ENCODE data around the gene FARS2. TPM values are rescaled to one million over a fixed set of nuclear protein-coding genes. Genes with fewer than 3 reads are reported as not detected.

Gene FARS2
- total RNA-seq, 2 experiments from 2014 or later: 13.8 to 14.3 TPM

- Histone ChIP-seq H3K79me2 (ENCODE audit: insufficient read depth, low read depth, low read length) (peaks cover 27% of the 10 kb centered on the region), H2AFZ (ENCODE audit: low read length) (no peak overlapping the region), H4K20me1 (ENCODE audit: insufficient read depth, low read length) (no peaks in the 10 kb centered on the region), H3K4me1 (ENCODE audit: insufficient read depth, low read length, poor library complexity, severe bottlenecking) (peaks cover 11% of the 10 kb centered on the region), H3K4me2 (ENCODE audit: low read length) (no peak overlapping the region), H3K4me3 (ENCODE audit: low read depth, low read length, poor library complexity, severe bottlenecking) (no peak overlapping the region), H3K36me3 (ENCODE audit: insufficient read depth, low read length) (peaks cover 48% of the 10 kb centered on the region), H3K9me2 (ENCODE audit: insufficient read depth, low read length) (no peaks in the 10 kb centered on the region), H3K27ac (ENCODE audit: low read depth, low read length, poor library complexity, severe bottlenecking) (no peak overlapping the region), H3K9me3 (ENCODE audit: low read length) (no peaks in the 10 kb centered on the region)
- intact Hi-C loops (cut with micrococcal nuclease; ENCODE audit: unreplicated experiment): no loop called here
- BruUV-seq (replicated peaks): no TSS peak
- TF ChIP-seq CTCF (conservative IDR thresholded peaks at IDR 0.05; ENCODE audit: low read length) (no peak), EZH2phosphoT487 (IDR thresholded peaks at IDR 0.05; ENCODE audit: borderline replicate concordance, low read depth, low read length) (no peak)
- DNase-seq (ENCODE audit: low spot score): no peak
- CTCF ChIA-PET (ENCODE audit: unreplicated experiment): no interaction called here
- POLR2A ChIA-PET: interaction anchor here (1.0 to 1.7 kb wide), 2 partner anchors 9 to 41 kb away, joined by 3 to 4 read pairs; no protein-coding TSS in a partner anchor
Observed at GRCh38 chr6:5256952-5257351, 4.4 kb upstream of the FARS2 start.

- Histone ChIP-seq H3K9me3 (ENCODE audit: low read length) (no peaks in the 10 kb centered on the region), H3K27ac (ENCODE audit: low read depth, low read length, poor library complexity, severe bottlenecking) (no peak overlapping the region), H3K79me2 (ENCODE audit: insufficient read depth, low read depth, low read length) (peaks cover 32% of the 10 kb centered on the region), H3K4me3 (ENCODE audit: low read depth, low read length, poor library complexity, severe bottlenecking) (no peak overlapping the region), H3K9me2 (ENCODE audit: insufficient read depth, low read length) (no peaks in the 10 kb centered on the region), H2AFZ (ENCODE audit: low read length) (no peak overlapping the region), H3K4me1 (ENCODE audit: insufficient read depth, low read length, poor library complexity, severe bottlenecking) (peaks cover 14% of the 10 kb centered on the region), H3K4me2 (ENCODE audit: low read length) (no peak overlapping the region), H3K36me3 (ENCODE audit: insufficient read depth, low read length) (peaks cover 43% of the 10 kb centered on the region), H4K20me1 (ENCODE audit: insufficient read depth, low read length) (no peaks in the 10 kb centered on the region)
- DNase-seq (ENCODE audit: low spot score): no peak
- no TSS peak for BruUV-seq (replicated peaks)
- TF ChIP-seq EZH2phosphoT487 (IDR thresholded peaks at IDR 0.05; ENCODE audit: borderline replicate concordance, low read depth, low read length): no peak
- no peak for TF ChIP-seq CTCF (conservative IDR thresholded peaks at IDR 0.05; ENCODE audit: low read length)
- intact Hi-C loops (cut with micrococcal nuclease; ENCODE audit: unreplicated experiment): no loop called here
- ChIA-PET POLR2A (interaction anchor here (1.7 kb wide), 1 partner anchor 9 kb away, joined by 4 read pairs; no protein-coding TSS in a partner anchor), CTCF (ENCODE audit: unreplicated experiment) (no interaction called here)
Observed at GRCh38 chr6:5257400-5257799, 3.9 kb upstream of the FARS2 start.

GRCh38 chr6:5259428-5259827 is 1.9 kb upstream of the FARS2 start:
- ChIA-PET CTCF (ENCODE audit: unreplicated experiment) (interaction anchor here (0.6 kb wide), 1 partner anchor 85 kb away, joined by 3 read pairs; no protein-coding TSS in a partner anchor), POLR2A (no interaction called here)
- Histone ChIP-seq H3K4me3 (ENCODE audit: low read depth, low read length, poor library complexity, severe bottlenecking) (peak overlapping the region; percentile 98), H2AFZ (ENCODE audit: low read length) (no peak overlapping the region), H3K4me1 (ENCODE audit: insufficient read depth, low read length, poor library complexity, severe bottlenecking) (peaks cover 18% of the 10 kb centered on the region), H3K4me2 (ENCODE audit: low read length) (peak overlapping the region; percentile 92), H3K27ac (ENCODE audit: low read depth, low read length, poor library complexity, severe bottlenecking) (no peak overlapping the region), H3K79me2 (ENCODE audit: insufficient read depth, low read depth, low read length) (peaks cover 45% of the 10 kb centered on the region), H4K20me1 (ENCODE audit: insufficient read depth, low read length) (no peaks in the 10 kb centered on the region), H3K36me3 (ENCODE audit: insufficient read depth, low read length) (peaks cover 23% of the 10 kb centered on the region), H3K9me3 (ENCODE audit: low read length) (no peaks in the 10 kb centered on the region), H3K9me2 (ENCODE audit: insufficient read depth, low read length) (no peaks in the 10 kb centered on the region)
- no peak for TF ChIP-seq EZH2phosphoT487 (IDR thresholded peaks at IDR 0.05; ENCODE audit: borderline replicate concordance, low read depth, low read length)
- TF ChIP-seq CTCF (conservative IDR thresholded peaks at IDR 0.05; ENCODE audit: low read length): no peak
- intact Hi-C loops (cut with micrococcal nuclease; ENCODE audit: unreplicated experiment): no loop called here
- BruUV-seq (replicated peaks): no TSS peak
- no peak for DNase-seq (ENCODE audit: low spot score)
